ENCODE measurements around the gene LBH.
"Not testable (repeated sequence)": the region's sequence is repeated elsewhere in the genome, so short reads cannot be mapped to it uniquely, and the experiment has no call there.

Gene LBH

GRCh38 chr2:30259071-30259470, 27.7 kb downstream of the LBH start:
- no peak for DNase-seq

GRCh38 chr2:30259827-30260679, 28.7 kb downstream of the LBH start:
- DNase-seq, result no peak

GRCh38 chr2:30260941-30261340, 29.6 kb downstream of the LBH start:
- no peak for DNase-seq

GRCh38 chr2:30261695-30262211, 30.4 kb downstream of the LBH start:
- no peak for DNase-seq

- no peak for DNase-seq
These were observed 31.5 kb downstream of the LBH start for GRCh38 chr2:30262716-30263309.

- DNase-seq, result no peak
These were observed 32.9 kb downstream of the LBH start for GRCh38 chr2:30264274-30264673.

- DNase-seq, result no peak
These were observed 34.0 kb downstream of the LBH start for GRCh38 chr2:30265052-30266015.

- DNase-seq, result no peak
These were observed 34.8 kb downstream of the LBH start for GRCh38 chr2:30266051-30266621.

- DNase-seq, result no peak
These were observed 35.4 kb downstream of the LBH start for GRCh38 chr2:30266705-30267104.

GRCh38 chr2:30267161-30267975, 36.0 kb downstream of the LBH start:
- no peak for DNase-seq

GRCh38 chr2:30268296-30268871, 37.0 kb downstream of the LBH start:
- no peak for DNase-seq

- DNase-seq, result not testable (repeated sequence)
These were observed 37.9 kb downstream of the LBH start for GRCh38 chr2:30269114-30269770.

- no peak for DNase-seq
These were observed 38.4 kb downstream of the LBH start for GRCh38 chr2:30269771-30270145.

- no peak for DNase-seq
These were observed 38.8 kb downstream of the LBH start for GRCh38 chr2:30270166-30270565.

- no peak for DNase-seq
These were observed 40.0 kb downstream of the LBH start for GRCh38 chr2:30271301-30271700.

GRCh38 chr2:30272286-30272685, 41.0 kb downstream of the LBH start:
- no peak for DNase-seq

- DNase-seq, result no peak
These were observed 41.6 kb downstream of the LBH start for GRCh38 chr2:30272761-30273573.

- DNase-seq, result no peak
These were observed 42.2 kb downstream of the LBH start for GRCh38 chr2:30273574-30273929.

GRCh38 chr2:30275256-30275655, 43.9 kb downstream of the LBH start:
- no peak for DNase-seq

GRCh38 chr2:30276455-30276911, 45.1 kb downstream of the LBH start:
- no peak for DNase-seq
